Neural cell (in vitro differentiated cells): ENCODE measurements around the gene ERG28.

Experiments
- CTCF ChIP-seq: fragments of 450-650 bp; IDR thresholded peaks from 2 replicates; pipeline ENCODE4 v1.5.1; 2014; ENCODE audit warnings: antibody characterized with exemption, mild to moderate bottlenecking, moderate library complexity; ENCODE audit not compliant: poor library complexity, severe bottlenecking
- EP300 ChIP-seq: fragments of 450-650 bp; conservative IDR thresholded peaks from 2 replicates; pipeline ENCODE4 v1.6.1; 2014; ENCODE audit warnings: antibody characterized with exemption, mild to moderate bottlenecking, moderate library complexity; ENCODE audit not compliant: poor library complexity, severe bottlenecking
- EZH2 ChIP-seq: fragments of 200-600, 300-800 bp; shearing (Covaris generic), sonication (generic); IDR thresholded peaks from 2 replicates; pipeline ENCODE4 v1.6.1; 2014; ENCODE audit warnings: antibody characterized with exemption, low read length, borderline replicate concordance, mild to moderate bottlenecking; ENCODE audit not compliant: insufficient read depth, poor library complexity, severe bottlenecking
- MXI1 ChIP-seq: fragments of 450-650 bp; conservative IDR thresholded peaks from 2 replicates; pipeline ENCODE4 v1.6.1; 2014; ENCODE audit warnings: antibody characterized with exemption, mild to moderate bottlenecking; ENCODE audit not compliant: poor library complexity, severe bottlenecking
- POLR2AphosphoS5 ChIP-seq: IDR thresholded peaks from 2 replicates; pipeline ENCODE4 v1.6.1; 2012
- RAD21 ChIP-seq: fragments of 450-650 bp; conservative IDR thresholded peaks from 2 replicates; pipeline ENCODE4 v1.6.1; 2014; ENCODE audit warnings: antibody characterized with exemption, mild to moderate bottlenecking, moderate library complexity
- SMC3 ChIP-seq: fragments of 450-650 bp; conservative IDR thresholded peaks from 2 replicates; pipeline ENCODE4 v1.6.1; 2014; ENCODE audit warnings: antibody characterized with exemption, mild to moderate bottlenecking, moderate library complexity; ENCODE audit not compliant: poor library complexity
- TAF1 ChIP-seq: IDR thresholded peaks from 2 replicates; pipeline ENCODE4 v1.6.1; 2012; ENCODE audit warnings: low read depth
- TF ChIP-seq, protein P1 (sequence below): IDR thresholded peaks from 2 replicates; pipeline ENCODE4 v1.6.1; 2012; ENCODE audit warnings: borderline replicate concordance

GRCh38 chr14:75667099-75667765 is 6.6 kb upstream of the ERG28 start:
- TF ChIP-seq CTCF (no peak), EZH2 (no peak), RAD21 (no peak), SMC3 (no peak), POLR2AphosphoS5 (no peak), TAF1 (no peak), EP300 (no peak), MXI1 (no peak)
- TF ChIP-seq, protein P1, sequence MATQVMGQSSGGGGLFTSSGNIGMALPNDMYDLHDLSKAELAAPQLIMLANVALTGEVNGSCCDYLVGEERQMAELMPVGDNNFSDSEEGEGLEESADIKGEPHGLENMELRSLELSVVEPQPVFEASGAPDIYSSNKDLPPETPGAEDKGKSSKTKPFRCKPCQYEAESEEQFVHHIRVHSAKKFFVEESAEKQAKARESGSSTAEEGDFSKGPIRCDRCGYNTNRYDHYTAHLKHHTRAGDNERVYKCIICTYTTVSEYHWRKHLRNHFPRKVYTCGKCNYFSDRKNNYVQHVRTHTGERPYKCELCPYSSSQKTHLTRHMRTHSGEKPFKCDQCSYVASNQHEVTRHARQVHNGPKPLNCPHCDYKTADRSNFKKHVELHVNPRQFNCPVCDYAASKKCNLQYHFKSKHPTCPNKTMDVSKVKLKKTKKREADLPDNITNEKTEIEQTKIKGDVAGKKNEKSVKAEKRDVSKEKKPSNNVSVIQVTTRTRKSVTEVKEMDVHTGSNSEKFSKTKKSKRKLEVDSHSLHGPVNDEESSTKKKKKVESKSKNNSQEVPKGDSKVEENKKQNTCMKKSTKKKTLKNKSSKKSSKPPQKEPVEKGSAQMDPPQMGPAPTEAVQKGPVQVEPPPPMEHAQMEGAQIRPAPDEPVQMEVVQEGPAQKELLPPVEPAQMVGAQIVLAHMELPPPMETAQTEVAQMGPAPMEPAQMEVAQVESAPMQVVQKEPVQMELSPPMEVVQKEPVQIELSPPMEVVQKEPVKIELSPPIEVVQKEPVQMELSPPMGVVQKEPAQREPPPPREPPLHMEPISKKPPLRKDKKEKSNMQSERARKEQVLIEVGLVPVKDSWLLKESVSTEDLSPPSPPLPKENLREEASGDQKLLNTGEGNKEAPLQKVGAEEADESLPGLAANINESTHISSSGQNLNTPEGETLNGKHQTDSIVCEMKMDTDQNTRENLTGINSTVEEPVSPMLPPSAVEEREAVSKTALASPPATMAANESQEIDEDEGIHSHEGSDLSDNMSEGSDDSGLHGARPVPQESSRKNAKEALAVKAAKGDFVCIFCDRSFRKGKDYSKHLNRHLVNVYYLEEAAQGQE: no peak
